HepG2 (cell line): ENCODE measurements around the gene DND1. TPM values are rescaled to one million over a fixed set of nuclear protein-coding genes. Genes with fewer than 3 reads are reported as not detected.

Experiments used
- ARID2 ChIP-seq: sonication (generic); formaldehyde crosslinking; IDR thresholded peaks from 2 replicates; pipeline ENCODE4 v1.8.1; 2022; ENCODE audit warnings: mild to moderate bottlenecking, missing genetic modification reagents, borderline replicate concordance
- ERF ChIP-seq: IDR thresholded peaks from 2 replicates; pipeline ENCODE4 v1.6.1; 2018; ENCODE audit warnings: missing biosample characterization, missing genetic modification reagents
- GATA4 ChIP-seq: sonication (generic); IDR thresholded peaks from 2 replicates; pipeline ENCODE4 v1.6.1; 2016; ENCODE audit warnings: antibody characterized with exemption, low read depth, borderline replicate concordance
- HOXA5 ChIP-seq: sonication (generic); formaldehyde crosslinking; IDR thresholded peaks from 2 replicates; pipeline ENCODE4 v1.4.0; 2020; ENCODE audit warnings: missing genetic modification reagents
- MEIS1 ChIP-seq: sonication (generic); formaldehyde crosslinking; IDR thresholded peaks from 2 replicates; pipeline ENCODE4 v1.9.0; 2021; ENCODE audit warnings: mild to moderate bottlenecking, missing genetic modification reagents, moderate library complexity, borderline replicate concordance
- MXD4 ChIP-seq: IDR thresholded peaks from 2 replicates; pipeline ENCODE4 v1.6.1; 2016; ENCODE audit warnings: mild to moderate bottlenecking, missing biosample characterization, missing genetic modification reagents
- NFRKB ChIP-seq: fragments of 450-650 bp; IDR thresholded peaks from 2 replicates; pipeline ENCODE4 v1.6.1; 2017
- PATZ1 ChIP-seq: sonication (generic); formaldehyde crosslinking; IDR thresholded peaks from 2 replicates; pipeline ENCODE4 v1.4.0; 2020; ENCODE audit warnings: missing genetic modification reagents
- RFX3 ChIP-seq: IDR thresholded peaks from 2 replicates; pipeline ENCODE4 v1.6.1; 2016; ENCODE audit warnings: missing biosample characterization, missing genetic modification reagents
- ZBTB21 ChIP-seq: sonication (generic); formaldehyde crosslinking; IDR thresholded peaks from 2 replicates; pipeline ENCODE4 v1.4.0; 2020; ENCODE audit warnings: missing genetic modification reagents
- ZGPAT ChIP-seq: IDR thresholded peaks from 2 replicates; pipeline ENCODE4 v1.6.1; 2016; ENCODE audit warnings: mild to moderate bottlenecking
- ZNF574 ChIP-seq: sonication (generic); formaldehyde crosslinking; IDR thresholded peaks from 2 replicates; pipeline ENCODE4 v1.4.0; 2020; ENCODE audit warnings: missing genetic modification reagents
- ZNF720 ChIP-seq: sonication (generic); formaldehyde crosslinking; IDR thresholded peaks from 2 replicates; pipeline ENCODE4 v1.4.0; 2020; ENCODE audit warnings: missing genetic modification reagents
- ZNF746 ChIP-seq: sonication (generic); formaldehyde crosslinking; IDR thresholded peaks from 2 replicates; pipeline ENCODE4 v1.8.0; 2022; ENCODE audit warnings: mild to moderate bottlenecking, missing genetic modification reagents
- polyA plus RNA-seq, 8 experiments: library from polyadenylated mRNA; depleted of rRNA in 3 of 8; stranded (reverse) in 7 of 8; unstranded in 1 of 8; fragments of >200 nt; fragmentation: Illumina TruSeq in 4 of 8; extraction: Trizol in 4 of 8; gene quantifications; 2 replicates each; pipeline versions ENCODE4 v1.2.1 to v1.2.3, GENCODE V29; 2011 to 2016; ENCODE audit warnings: low read depth in 4 of 8, missing spikeins in 1 of 8, mixed read lengths in 1 of 8; ENCODE audit not compliant: insufficient read depth in 1 of 8
- total RNA-seq, 5 experiments: library from RNA; depleted of rRNA; stranded (reverse); fragments of >200 nt; fragmentation: Illumina TruSeq; extraction: Trizol; gene quantifications; 2 replicates each; pipeline ENCODE4 v1.2.3, GENCODE V29; 2016; ENCODE audit warnings: low read depth in 1 of 5
- TF ChIP-seq, protein P1 (sequence below): sonication (generic); formaldehyde crosslinking; conservative IDR thresholded peaks from 2 replicates; pipeline ENCODE4 v1.8.1; 2023; ENCODE audit warnings: missing genetic modification reagents
- TF ChIP-seq, protein P2 (sequence below): sonication (generic); formaldehyde crosslinking; IDR thresholded peaks from 2 replicates; pipeline ENCODE4 v1.9.0; 2021; ENCODE audit warnings: missing genetic modification reagents, mild to moderate bottlenecking, borderline replicate concordance
- TF ChIP-seq, protein P3 (sequence below): IDR thresholded peaks from 2 replicates; pipeline ENCODE4 v1.6.1; 2016; ENCODE audit warnings: low read depth, borderline replicate concordance

DND1 gene
- total and polyA plus RNA-seq, 2 of the 13 experiments (the other 11 are each of a cell fraction or from before 2014, with no cell fraction given), result 0.48 to 0.55 TPM

- TF ChIP-seq PATZ1 (CRISPR knock-in tag) (peak; percentile 71), ARID2 (CRISPR knock-in tag) (no peak), MEIS1 (CRISPR knock-in tag) (no peak), NFRKB (no peak), GATA4 (no peak), ZBTB21 (CRISPR knock-in tag) (peak; percentile 80), RFX3 (CRISPR knock-in tag) (0 out of 2 replicates have a peak, but pooled peaks have one; percentile 15), ZNF746 (CRISPR knock-in tag) (0 out of 2 replicates have a peak, but pooled peaks have one; percentile 30), ZNF574 (CRISPR knock-in tag) (peak; percentile 74), MXD4 (CRISPR knock-in tag) (peak; percentile 60), ERF (CRISPR knock-in tag) (peak; percentile 90), ZGPAT (CRISPR knock-in tag) (peak; percentile 92), ZNF720 (CRISPR knock-in tag) (no peak), HOXA5 (peak; percentile 72)
- TF ChIP-seq, protein P1, sequence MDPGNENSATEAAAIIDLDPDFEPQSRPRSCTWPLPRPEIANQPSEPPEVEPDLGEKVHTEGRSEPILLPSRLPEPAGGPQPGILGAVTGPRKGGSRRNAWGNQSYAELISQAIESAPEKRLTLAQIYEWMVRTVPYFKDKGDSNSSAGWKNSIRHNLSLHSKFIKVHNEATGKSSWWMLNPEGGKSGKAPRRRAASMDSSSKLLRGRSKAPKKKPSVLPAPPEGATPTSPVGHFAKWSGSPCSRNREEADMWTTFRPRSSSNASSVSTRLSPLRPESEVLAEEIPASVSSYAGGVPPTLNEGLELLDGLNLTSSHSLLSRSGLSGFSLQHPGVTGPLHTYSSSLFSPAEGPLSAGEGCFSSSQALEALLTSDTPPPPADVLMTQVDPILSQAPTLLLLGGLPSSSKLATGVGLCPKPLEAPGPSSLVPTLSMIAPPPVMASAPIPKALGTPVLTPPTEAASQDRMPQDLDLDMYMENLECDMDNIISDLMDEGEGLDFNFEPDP (CRISPR knock-in tag), result no peak
- TF ChIP-seq, protein P2, sequence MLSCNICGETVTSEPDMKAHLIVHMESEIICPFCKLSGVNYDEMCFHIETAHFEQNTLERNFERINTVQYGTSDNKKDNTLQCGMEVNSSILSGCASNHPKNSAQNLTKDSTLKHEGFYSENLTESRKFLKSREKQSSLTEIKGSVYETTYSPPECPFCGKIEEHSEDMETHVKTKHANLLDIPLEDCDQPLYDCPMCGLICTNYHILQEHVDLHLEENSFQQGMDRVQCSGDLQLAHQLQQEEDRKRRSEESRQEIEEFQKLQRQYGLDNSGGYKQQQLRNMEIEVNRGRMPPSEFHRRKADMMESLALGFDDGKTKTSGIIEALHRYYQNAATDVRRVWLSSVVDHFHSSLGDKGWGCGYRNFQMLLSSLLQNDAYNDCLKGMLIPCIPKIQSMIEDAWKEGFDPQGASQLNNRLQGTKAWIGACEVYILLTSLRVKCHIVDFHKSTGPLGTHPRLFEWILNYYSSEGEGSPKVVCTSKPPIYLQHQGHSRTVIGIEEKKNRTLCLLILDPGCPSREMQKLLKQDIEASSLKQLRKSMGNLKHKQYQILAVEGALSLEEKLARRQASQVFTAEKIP, result no peak
- TF ChIP-seq, protein P3, sequence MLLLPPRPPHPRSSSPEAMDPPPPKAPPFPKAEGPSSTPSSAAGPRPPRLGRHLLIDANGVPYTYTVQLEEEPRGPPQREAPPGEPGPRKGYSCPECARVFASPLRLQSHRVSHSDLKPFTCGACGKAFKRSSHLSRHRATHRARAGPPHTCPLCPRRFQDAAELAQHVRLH (CRISPR knock-in tag), result peak; percentile 76
Measured at GRCh38 chr5:140710899-140711552, 37.6 kb upstream of the DND1 start (continued).
